Measurements from ENCODE around the gene SUPT7L. TPM values are rescaled to one million over a fixed set of nuclear protein-coding genes. Genes with fewer than 3 reads are reported as not detected.

Gene SUPT7L
- total and polyA plus RNA-seq, 9 donors: 20.4 to 37.7 (median 24.5) TPM

GRCh38 chr2:27652790-27653189 is 10.6 kb downstream of the SUPT7L start:
- Histone ChIP-seq H3K4me1 (ENCODE audit: insufficient read depth) (no peaks in the 10 kb centered on the region), H3K27ac (no peak overlapping the region), H3K27me3 (no peaks in the 10 kb centered on the region), H3K4me3 (no peak overlapping the region), H3K9me3 (no peaks in the 10 kb centered on the region), H3K36me3 (no peaks in the 10 kb centered on the region)
- WGBS, 3 donors: 77 to 88% (median 79%) methylated on average over 1 of the region's 1 CpG
- no peak for DNase-seq
- intact Hi-C loops (cut with DNase I): no loop called here
- TF ChIP-seq POLR2A (IDR thresholded peaks at IDR 0.05) (no peak), EP300 (IDR thresholded peaks at IDR 0.05) (no peak), CTCF (IDR thresholded peaks at IDR 0.05) (no peak)

DNA sequence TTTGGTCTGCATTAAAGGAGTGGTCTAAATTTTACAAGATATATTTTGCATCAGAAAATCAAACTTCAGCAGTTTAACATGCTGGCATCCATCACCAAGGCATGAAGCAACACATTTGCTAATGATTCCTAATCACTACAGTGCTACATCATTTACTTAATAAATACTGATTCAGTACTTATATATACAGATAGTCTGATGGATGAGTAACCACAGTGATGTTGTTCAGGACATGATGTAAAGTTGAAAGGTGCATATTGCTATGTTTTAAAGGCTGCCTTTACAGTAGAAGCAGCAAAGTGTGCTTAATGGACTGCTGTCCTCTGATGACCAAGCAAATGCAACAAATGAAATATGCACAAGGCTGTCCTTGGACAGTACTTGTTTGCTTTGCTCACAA is 11.1 kb downstream of the SUPT7L start:
- H3K36me3 ChIP-seq: no peaks in the 10 kb centered on the region
- intact Hi-C loops (cut with DNase I): no loop called here
- no peaks in the 10 kb centered on the region for H3K27me3 ChIP-seq
- H3K27ac ChIP-seq: no peak overlapping the region
- no peaks in the 10 kb centered on the region for H3K4me1 ChIP-seq (ENCODE audit: insufficient read depth)
- H3K4me3 ChIP-seq: no peak overlapping the region
- TF ChIP-seq POLR2A (IDR thresholded peaks at IDR 0.05) (no peak), EP300 (IDR thresholded peaks at IDR 0.05) (no peak), CTCF (IDR thresholded peaks at IDR 0.05) (no peak)
- H3K9me3 ChIP-seq: no peaks in the 10 kb centered on the region
- no peak for DNase-seq

- 66 to 73% (median 71%) methylated on average over 4 of the region's 4 CpGs for WGBS, 3 donors
- TF ChIP-seq EP300 (IDR thresholded peaks at IDR 0.05) (no peak), CTCF (IDR thresholded peaks at IDR 0.05) (no peak), POLR2A (IDR thresholded peaks at IDR 0.05) (no peak)
- no peak for DNase-seq
- Histone ChIP-seq H3K4me1 (ENCODE audit: insufficient read depth) (no peaks in the 10 kb centered on the region), H3K36me3 (no peaks in the 10 kb centered on the region), H3K4me3 (no peak overlapping the region), H3K27ac (no peak overlapping the region), H3K27me3 (no peaks in the 10 kb centered on the region), H3K9me3 (no peaks in the 10 kb centered on the region)
- intact Hi-C loops (cut with DNase I): no loop called here
Observed at GRCh38 chr2:27651056-27651455, 12.4 kb downstream of the SUPT7L start.

GRCh38 chr2:27647737-27648136 is 15.7 kb downstream of the SUPT7L start:
- intact Hi-C loops (cut with DNase I): loop anchor here in 1 of 4 donors (5.0 kb wide), 1 partner anchor 1225 kb away; no protein-coding TSS in a partner anchor
- no peak for DNase-seq

More at GRCh38 chr2:27647737-27648136, 15.7 kb downstream of the SUPT7L start:
- H3K9me3 ChIP-seq: no peaks in the 10 kb centered on the region
- H3K4me3 ChIP-seq: no peak overlapping the region
- no peaks in the 10 kb centered on the region for H3K27me3 ChIP-seq
- H3K27ac ChIP-seq: no peak overlapping the region
- no peaks in the 10 kb centered on the region for H3K36me3 ChIP-seq
- WGBS, 3 donors: 81 to 91% (median 83%) methylated on average over 4 of the region's 4 CpGs
- TF ChIP-seq EP300 (IDR thresholded peaks at IDR 0.05) (no peak), POLR2A (IDR thresholded peaks at IDR 0.05) (no peak), CTCF (IDR thresholded peaks at IDR 0.05) (no peak)
- H3K4me1 ChIP-seq (ENCODE audit: insufficient read depth): no peaks in the 10 kb centered on the region
